MV-4-11 (cell line): Measurements from ENCODE around the gene NIT2.
A peak's percentile ranks its signal among the peaks of the same experiment; 100 is the strongest.
"Not testable (repeated sequence)": the region's sequence is repeated elsewhere in the genome, so short reads cannot be mapped to it uniquely, and the experiment has no call there.

Experiments used
- DNase-seq: peaks from one replicate; lab custom pipeline; 2025; lab: John Stamatoyannopoulos, UW

Gene NIT2, protein sequence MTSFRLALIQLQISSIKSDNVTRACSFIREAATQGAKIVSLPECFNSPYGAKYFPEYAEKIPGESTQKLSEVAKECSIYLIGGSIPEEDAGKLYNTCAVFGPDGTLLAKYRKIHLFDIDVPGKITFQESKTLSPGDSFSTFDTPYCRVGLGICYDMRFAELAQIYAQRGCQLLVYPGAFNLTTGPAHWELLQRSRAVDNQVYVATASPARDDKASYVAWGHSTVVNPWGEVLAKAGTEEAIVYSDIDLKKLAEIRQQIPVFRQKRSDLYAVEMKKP

DNA sequence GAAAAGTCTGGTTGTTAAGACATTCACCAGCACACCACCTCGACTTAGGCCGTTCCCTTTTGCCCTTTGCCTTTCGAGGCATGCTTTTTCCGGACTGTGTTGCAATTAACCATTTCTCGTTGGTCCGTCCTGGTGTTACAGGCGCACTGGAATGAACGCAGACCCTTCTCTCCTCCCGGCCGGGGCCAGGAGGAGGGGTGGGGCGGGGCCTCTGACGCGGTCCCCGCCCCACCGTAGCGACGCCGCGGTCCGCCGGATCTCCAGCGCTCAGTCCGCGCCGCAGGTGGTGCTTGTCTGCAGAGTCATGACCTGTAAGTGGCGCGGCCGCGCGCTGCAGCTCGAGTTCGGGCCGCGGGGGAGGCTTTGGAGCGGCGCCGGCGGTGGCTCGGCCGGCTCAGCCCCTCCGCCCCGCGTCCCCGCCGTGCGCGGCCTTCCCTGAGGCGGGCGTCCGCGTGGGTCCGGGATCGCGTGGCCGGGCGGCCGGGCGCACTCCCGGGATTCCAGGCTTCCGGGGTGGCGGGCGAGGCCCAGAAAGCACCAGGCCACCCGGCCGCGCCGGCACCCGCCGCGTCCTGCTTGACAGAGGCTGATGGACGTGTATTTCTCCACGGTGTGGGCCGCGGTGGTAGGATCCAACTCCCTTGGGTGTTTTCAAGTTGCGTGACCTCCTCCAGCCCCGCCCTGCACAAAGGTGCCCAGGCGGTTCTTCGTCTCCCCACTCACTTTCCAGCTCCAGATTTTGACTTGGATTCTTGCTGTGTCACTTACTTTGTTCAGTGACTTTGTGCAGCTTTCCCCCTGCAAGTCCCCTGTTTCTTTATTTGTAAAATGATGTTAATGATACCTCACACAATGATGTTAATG lies at the start of gene NIT2:
NIT2 (plus strand) TSS at position 270 of the 864 bp plus-strand sequence; CDS start at position 305, 35 bp downstream.
- DNase-seq, result peak; percentile 85

DNA sequence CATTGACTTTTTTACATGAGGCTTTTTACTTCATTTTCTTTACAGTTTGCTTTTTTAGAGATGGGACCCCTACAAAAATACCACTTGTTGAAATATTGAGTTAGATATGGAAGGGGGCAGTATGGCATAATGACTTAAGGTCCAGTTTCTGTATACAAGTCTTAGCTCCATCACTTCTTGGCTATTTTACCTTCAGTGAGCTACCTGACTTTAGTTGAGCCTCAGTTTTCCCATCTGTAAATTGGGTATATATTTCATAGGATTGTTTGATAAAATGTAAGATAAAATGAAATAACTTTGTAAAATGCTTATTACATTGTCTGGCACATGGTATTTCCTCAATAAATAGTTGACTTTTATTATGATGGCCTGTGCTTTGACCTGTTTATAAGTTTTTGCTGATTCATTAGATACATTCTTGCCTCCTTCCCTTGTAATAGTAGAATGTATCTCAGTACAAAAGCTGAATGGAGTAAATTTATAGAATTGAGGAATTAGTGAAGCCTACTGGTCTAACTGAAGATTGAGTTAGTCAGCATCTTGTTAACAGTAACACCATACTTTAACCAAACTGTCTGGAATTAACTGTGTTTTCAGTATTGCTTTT lies 46.2 kb upstream of the NIT2 start:
- no peak for DNase-seq

DNA sequence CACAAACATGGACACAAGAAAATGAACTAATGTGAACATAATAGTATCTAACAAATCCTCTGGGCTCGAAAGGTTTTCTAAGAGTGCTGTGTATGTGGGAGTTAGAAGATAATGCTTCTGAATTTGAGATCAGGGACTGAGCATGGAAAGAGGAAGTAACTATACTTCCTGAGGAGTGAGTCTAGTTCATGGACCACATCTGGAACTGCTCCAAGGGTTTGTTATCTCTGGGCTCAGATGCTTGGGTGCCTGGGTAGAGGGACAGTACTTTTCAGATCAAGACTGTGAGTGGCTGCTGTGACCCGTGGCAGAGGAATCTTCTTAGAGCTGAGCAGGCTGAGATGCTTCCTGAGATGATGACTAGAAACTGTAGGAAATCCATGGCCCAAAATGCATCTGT lies 45.2 kb upstream of the NIT2 start:
- DNase-seq, result peak; percentile 84

DNA sequence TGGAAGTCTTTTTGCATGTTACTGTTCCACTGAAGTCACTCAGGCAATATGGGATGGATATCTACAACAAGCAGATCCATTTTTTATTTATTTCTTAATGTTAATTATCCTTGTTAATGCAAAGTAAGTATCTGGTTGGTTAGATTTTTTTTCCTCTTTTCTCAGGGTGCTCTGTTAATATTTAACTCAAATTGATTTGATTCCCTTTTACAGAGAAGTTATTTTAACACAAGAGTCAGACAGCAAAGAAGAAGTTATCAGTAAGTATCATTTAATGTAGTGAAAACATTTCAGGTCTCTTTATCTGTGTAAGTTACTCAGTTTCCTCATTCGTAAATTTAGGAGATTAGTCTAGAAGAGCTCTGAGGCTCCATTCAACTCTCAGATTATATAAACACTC lies 39.5 kb upstream of the NIT2 start:
- no peak for DNase-seq

DNA sequence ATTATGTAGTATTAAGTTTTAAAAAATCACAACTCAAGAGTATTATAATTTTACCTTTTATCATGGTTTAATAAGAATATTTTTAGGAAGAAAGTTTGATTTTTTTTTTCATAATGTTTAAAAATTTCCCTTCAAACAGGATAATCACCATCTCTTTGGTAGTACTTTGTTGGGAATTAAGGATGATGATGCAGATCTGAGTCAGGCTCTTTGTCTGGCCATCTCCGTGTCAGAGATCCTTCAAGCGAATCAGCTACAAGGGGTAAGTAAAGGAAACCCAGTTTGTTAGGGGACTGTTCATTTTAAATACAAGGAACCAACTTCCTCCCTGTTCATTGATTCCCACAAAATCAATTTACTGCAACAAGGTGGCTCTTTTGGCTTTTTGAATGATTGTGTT lies 36.8 kb upstream of the NIT2 start:
- no peak for DNase-seq

DNA sequence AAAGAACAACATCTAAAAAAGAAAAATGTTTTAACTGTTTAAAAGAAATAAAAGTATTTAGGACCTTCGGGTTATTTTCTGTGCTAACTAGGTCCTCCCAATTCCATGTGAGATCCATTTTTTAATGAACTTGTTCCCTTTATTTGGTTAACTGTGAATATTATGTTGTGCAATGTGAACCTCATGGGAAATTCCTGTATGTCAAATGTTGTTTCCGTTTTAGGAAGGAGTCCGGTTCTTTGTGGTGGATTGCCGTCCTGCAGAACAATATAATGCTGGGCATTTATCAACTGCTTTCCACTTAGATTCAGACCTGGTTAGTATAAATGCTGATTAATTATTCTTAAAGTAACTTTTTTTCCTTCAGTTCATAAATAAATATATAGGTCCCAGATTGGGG lies 35.5 kb upstream of the NIT2 start:
- DNase-seq, result no peak

DNA sequence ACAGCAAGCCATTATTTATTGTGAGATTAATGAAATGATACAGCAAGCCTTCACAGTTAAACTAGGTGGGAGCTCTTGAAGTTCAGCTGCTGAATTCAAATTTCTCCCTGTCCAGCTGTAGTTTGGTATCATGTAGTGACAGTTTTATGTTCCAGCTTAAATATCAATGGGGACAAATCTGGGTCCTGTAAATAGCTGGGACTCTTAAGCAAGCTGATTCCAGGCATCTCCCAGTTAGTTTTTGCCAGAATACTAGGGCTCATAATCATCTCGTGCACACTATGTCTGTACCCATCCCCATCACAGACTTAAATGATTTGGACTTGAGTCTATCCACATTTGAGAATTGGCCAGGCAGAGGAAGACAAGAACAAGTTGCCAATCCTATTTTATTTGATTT lies 27.9 kb upstream of the NIT2 start:
- DNase-seq, result no peak

DNA sequence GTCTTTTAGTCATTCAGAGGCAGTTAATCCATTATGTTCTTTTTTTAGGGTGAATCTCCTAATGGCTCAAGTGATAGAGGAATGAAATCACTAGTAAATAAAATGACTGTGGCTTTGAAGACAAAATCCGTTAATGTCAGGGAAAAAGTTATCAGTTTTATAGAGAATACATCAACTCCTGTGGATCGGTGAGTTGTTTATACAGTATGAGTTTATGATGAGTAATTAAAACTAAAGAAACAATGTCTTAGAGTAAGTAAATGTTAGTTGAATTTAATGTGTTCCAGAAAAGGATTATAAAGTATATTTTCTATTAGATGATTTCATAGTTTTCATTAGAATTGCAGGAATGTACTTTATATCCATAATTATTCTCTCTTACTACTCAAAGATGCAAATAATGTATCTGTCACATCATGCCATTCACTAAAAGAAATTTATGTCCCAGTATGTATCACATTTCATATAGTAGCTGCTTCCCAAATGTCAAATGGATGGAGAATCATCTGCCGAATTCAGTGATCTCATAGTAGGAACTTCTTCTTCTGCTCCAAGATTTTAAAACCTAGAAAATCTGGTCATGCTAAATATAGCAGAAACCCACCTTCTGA lies 24.1 kb upstream of the NIT2 start:
- DNase-seq, result no peak

DNA sequence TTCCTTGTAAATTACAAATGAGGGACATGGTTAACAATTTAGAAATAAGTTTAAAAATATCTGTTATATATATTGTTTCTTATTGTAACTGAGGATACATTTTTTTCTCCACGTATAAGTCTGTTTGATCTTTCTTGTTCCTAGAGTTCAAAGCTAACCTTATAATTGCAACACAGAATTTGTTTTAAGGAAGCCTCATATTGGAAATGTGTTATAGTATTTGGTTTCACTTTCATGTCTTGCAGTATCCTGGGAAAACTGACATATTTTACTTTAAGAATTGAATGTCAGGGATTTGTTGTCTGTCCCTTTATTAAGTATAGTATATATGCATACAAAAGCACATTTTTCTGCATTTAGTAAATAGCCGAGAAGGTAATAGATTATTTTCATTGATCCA lies 23.5 kb upstream of the NIT2 start:
- no peak for DNase-seq

DNA sequence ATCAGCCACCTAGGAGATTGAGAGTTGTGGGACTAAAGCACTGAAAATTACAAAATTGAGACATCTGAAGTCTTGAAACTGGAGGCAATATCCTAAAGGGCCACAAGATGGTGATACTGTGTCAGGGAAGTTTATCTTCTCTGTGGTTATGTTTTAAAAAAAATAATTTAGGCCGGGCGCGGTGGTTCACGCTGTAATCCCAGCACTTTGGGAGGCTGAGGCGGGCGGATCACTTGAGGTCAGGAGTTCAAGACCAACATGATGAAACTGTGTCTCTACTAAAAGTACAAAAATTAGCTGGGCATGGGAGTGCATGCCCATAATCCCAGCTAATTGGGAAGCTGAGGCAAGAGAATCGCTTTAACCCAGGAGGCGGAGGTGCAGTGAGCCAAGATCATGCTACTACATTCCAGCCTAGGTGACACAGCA lies 17.9 kb upstream of the NIT2 start:
- peak; percentile 82 for DNase-seq

DNA sequence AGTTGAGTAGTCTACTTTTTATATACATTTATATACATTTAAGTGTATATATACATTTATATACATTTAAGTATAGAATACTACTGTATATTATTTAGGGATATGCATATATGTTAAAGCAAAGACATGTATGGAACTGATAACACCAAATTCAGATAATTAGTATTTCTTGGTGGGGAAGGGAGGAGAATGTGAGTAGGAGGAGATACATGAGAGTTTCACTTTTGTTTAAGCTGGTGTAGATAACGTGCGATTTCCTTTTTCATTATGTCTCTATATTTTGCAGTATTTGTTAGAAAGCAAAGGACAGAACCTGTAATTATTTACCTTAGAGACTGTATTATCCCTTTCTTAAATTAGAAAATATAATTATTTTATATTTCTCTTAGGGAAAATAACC lies 16.6 kb upstream of the NIT2 start:
- no peak for DNase-seq

DNA sequence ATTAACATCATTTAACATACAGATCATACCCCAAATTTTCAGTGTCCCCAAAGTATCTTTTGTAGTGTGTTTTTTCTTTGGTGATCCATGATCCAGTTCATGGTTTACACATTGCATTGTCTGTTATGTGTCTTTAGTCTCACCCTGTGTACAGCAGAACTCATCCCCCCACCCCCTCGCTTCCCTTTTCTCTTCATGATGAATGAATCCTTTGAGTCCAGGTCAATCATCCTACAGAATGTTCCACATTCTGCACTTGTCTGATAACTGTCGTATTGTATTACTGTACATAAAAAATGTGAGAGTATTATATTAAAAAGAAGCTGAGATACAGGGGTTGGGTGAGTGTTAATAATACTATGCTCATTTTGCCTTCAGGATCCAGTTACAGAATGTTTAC lies 14.6 kb upstream of the NIT2 start:
- DNase-seq, result no peak

DNA sequence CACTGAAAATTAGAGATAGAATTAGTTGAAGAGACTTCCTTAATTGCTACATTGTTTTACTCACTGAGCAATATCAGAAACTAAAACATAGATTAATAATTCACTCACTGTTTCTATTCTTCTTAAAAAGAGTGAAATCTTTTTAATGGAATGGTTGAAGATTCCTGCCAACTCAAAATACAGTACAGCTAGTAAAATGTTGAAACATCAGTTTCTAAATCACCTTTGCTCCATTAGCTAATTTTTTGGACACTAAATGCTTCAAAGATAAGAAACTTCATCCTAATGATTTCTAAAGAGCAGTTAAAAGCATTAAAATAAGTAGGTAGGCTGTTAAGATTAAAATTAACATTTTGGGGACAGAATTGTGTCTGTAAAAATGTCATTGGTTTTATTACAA lies 10.5 kb upstream of the NIT2 start:
- no peak for DNase-seq

DNA sequence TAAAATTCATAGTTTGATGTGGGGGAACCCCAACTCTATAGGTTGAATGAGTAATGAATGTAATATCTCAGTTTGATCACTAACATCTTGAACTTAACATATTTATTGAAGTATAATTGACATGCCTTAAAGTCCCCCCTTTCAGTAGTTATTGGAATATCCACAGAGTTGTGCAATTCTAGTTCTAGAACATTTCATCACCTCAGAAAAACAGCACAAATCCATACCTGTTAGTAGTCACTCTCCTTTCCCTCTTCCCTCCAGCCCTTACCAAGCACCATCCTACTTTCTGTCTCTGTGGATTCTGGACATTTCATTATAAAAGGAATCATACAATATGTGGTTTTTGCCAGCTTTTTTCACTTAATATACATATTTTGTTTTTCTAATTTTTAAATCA lies 8.7 kb upstream of the NIT2 start:
- no peak for DNase-seq

DNA sequence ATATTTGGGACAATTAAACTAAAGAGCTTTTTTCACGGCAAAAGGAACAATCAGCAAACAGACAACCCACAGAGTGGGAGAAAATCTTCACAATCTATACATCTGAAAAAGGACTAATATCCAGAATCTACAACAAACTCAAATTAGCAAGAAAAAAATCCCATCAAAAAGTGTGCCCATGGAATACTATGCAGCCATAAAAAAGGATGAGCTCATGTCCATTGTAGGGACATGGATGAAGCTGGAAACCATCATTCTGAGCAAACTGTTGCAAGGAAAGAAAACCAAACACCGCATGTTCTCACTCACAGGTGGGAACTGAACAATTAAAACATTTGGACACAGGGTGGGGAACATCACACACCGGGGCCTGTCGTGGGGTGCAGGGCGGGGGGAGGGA lies 7.2 kb upstream of the NIT2 start:
- not testable (repeated sequence) for DNase-seq

DNA sequence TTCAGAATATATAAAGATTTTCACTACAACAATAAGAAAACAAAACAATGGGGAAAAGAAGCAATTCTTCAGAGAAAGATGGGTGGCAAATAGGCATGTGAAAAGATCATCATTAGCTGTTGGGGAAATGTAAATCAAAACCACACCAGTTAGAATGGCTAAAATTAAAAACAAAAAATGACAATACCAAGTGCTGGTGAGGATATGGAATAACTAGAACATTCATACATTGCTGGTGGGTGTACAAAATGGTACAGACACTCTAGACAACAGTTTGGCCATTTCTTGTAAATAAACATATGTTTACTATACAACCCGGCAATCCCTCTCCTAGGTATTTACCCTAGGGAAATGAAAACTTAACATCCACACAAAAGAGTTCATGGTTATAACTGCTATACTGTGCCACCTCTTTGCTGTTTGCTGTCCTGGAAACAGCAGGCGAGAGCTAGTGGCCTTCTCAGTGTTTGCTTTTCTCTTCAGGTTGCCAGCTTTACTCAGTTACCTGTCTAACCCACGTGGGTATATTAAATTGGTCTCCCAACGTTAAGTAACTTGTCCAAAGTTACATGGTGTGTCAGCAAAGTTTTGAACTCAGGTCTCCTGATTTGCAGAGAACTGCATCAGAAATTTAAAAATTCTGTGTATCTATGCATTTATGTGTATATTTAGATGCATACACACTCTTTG lies 4.6 kb upstream of the NIT2 start:
- DNase-seq, result no peak

DNA sequence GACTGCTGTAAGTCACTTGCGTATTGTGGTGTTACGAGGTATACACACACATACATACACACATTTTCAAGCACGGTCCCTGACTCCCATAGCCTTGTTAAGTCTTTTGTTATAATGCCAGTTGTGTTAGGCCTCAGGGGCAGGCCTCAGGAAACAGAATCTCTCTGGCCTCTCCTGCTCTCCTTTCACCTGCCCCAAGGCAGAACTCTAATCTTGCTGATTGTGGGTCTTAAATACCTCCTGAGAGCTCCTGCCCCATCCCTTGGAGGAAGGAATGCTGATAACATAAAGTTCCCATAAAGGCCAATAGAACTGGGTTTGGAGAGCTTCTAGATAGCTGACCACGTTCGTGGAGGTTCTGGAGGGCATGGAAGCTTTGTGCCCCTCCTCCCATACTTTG lies 3.9 kb upstream of the NIT2 start:
- DNase-seq, result no peak

DNA sequence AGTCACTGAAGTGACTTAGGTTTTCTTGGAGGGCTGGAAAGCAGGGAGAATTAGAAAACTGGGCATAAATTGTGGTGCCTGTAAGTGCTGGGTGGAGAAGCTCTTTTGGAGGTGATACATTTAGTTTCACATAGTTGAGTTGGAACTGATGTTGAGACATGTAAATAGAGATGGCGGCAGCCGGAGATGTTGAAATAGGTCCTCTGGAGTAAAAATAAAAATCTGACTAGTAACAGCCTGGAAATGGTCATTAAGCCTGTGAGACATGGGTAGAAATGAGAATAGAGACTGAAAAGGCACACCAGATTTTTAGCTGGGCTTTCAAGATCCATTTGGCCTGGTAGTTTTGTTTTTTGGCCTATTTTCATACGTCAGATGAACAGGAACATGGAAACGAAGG lies 2.9 kb upstream of the NIT2 start:
- no peak for DNase-seq

DNA sequence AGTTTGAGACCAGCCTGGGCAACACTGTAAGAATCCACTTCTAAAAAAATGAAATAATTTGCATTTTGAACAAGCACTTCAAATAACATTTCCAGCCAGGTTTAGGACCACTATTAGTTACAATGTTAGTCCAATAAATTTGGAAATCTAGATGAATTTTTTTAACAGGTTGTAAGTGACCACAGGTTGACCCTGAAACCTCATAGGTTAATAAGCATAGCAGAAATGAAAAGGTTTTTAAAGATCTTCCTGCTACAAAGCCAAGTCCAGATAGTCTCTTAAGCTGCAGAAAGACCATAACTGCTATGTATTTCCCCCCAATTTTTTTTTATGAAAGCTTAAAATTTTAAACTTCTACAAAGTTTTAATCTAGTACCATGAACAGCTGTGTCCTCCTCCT lies 1.5 kb upstream of the NIT2 start:
- no peak for DNase-seq

DNA sequence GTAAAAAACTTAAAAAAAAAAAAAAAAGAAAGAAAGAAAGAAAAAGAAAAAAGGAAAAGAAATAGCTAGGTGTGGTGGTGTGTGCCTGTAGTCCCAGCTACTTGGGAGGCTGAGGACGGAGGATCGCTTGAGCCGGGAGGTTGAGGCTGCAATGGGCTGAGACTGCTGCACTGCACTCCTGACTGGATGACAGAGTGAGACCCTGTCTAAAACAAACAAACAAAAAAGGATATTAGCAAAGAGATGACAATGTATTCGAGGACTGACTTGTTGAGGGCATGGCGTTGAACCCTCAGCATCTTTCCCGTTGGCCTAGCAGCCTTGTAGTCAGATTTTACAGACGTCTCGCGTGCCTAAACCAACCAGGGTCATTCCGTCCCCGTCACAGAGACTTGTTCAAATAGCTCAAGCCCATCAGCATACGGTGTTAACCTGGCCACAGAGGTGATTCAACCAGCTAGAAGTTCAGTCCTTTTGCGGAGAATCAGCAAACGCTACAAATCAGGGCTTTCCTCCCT lies 528 bp upstream of the NIT2 start:
- DNase-seq, result no peak

DNA sequence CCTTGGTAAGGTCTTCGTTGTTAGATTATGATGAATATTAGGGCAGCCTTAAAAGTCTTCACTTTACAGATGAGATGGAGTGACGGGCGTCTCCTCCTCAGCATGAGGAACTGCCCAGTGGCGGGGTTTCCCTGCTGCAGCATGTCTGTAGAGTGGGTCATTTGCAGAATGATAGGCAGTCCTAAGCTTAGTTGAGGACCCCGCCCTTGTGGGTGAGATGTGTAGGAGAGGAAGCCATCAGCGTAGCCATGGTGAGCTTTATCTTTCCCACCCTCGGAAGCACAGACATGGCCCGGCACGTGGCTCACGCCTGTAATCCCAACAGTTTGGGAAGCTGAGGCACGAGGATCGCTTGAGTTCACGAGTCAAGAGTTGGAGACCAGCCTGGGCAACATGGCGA lies 877 bp downstream of the NIT2 start:
- DNase-seq, result peak; percentile 35

DNA sequence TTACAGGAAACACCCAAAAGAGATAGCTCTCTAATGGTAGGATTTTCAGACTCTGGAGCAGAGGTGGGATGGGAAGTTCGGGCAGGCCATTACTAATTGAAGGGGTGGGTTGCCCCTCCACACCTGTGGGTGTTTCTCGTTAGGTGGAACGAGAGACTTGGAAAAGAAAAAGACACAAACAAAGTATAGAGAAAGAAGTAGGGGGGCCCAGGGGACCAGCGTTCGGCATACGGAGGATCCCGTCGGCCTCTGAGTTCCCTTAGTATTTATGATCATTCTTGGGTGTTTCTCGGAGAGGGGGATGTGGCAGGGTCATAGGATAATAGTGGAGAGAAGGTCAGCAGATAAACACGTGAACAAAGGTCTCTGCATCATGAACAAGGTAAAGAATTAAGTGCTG lies 1.7 kb downstream of the NIT2 start:
- not testable (repeated sequence) for DNase-seq
